ENCODE data around the gene ATP2B3. TPM values are rescaled to one million over a fixed set of nuclear protein-coding genes. Genes with fewer than 3 reads are reported as not detected.

The ATP2B3 gene
- total RNA-seq: not detected in 2 replicates

DNA sequence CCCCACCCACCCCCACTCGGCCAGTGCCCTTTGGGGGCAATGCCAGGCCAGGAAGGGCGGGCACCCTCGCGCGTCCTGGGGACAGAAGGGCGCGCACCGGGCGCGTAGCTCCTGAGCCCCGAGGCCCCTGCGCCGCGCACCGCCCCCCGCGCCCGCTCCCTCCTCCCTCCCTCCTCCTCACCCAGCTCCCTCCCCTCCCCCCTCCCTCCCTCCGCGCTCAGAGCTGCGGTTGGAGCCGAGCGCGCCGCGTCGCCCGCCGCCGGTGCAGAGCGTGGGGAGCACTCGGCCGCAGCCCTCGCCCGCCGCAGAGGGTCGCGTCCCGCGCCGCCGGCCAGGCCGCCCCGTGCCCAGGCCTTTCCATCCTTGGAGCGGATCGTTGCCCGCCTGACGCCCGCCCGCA is at the start of gene ATP2B3:
ATP2B3 (plus strand) TSS at position 220 of the 400 bp plus-strand sequence. CDS start 18,606 bp downstream, outside the sequence.

DNA sequence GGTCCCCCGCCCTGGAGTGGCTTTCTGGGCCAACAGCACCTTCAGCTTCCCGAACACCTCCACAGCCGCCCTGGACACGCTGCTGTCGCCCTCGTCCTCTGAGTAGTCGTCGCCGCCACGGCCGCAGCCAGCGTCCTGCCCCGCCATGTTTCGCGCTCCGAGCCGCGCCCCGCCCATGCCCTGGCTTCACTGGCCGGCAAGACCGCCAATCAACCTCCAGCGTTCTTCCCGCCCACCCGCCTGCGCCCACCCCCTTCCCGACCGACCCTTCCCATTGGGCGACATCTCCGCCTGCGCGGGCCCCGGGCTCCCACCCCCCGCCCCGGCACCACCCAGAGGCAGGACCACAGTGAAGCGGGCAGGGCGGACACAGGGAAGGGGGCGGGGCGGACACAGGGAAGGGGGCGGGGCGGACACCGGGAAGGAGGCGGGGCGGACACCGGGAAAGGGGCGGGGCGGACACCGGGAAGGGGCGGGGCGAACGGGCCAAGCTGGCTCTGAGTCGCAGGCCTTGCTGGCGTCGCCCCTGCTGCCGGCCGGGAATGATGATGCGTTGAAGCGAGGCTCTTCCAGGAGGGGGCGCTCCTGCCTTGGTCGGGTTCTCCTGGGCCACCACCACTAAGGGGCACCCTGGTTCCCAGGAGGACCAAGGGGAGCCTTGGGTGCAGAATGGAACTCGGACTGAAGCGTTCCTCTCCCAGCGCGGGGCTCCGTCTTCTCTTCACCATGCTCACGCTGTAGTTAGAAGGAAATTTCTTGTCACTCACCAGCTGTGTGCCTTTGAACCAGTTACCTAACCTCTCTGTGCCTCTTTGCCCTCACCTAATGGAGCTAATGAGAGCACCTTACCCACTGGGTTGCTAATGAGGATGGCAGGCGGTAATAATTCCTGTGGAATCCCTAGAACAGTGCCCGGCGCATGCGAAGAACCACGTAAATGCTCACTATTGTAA is 46.8 kb upstream of the ATP2B3 start, which contains the start of gene HAUS7:
HAUS7 (minus strand) TSS at position 166 of the 953 bp plus-strand sequence; CDS start at position 147, 19 bp downstream.

DNA sequence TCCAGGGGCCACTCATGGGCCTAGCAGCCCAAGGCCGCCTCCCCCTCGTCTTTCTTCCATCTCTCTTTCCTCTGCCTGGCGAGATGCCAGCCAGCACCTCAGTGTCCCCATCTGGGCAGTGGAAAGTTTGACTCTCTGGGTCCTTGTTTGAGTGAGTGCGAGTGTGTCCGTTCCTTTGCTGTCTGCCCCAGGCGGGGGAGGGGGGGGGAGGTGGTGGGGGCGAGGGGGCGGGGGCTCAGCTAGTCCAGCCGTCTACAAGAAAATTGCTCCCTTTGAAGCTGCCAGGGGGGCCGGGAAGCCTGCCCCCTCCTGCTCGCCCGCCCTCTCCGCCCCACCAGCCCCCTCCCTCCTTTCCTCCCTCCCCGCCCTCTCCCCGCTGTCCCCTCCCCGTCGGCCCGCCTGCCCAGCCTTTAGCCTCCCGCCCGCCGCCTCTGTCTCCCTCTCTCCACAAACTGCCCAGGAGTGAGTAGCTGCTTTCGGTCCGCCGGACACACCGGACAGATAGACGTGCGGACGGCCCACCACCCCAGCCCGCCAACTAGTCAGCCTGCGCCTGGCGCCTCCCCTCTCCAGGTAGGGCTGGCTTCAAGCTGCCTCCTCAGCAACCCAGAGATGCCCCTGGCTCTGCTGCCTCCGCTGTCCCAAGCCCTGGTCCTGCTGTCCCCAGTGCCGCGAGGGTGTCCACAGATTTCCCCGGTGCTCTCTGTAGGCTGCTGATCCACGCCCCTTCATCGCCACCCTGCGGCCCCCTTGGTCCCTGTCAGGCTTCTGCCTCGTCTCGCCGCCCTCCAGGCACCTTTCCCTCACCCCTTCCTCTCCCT is 22.7 kb upstream of the ATP2B3 start, which contains the start of gene BGN:
BGN (plus strand) TSS at position 440 of the 821 bp plus-strand sequence. CDS start 9,652 bp downstream, outside the sequence.

GRCh38 chrX:153598541-153599191 is 81.2 kb downstream of the ATP2B3 start, which contains the start of gene CCNQ:
TSS of gene CCNQ (minus strand) at chrX:153599139. CDS start at chrX:153599073, 66 bp downstream.

Other genes with a start within 250 kb of the ATP2B3 start
- not detected in 2 replicates for gene PNMA6F, start 195.9 kb upstream of the ATP2B3 start, total RNA-seq
- gene ZNF275, start 183.5 kb upstream of the ATP2B3 start, total RNA-seq: 3.9 and 4.4 TPM in 2 replicates
- not detected in 2 replicates for gene PNMA6E, start 116.3 kb upstream of the ATP2B3 start, total RNA-seq
- under 0.01 TPM in 2 replicates for gene ZFP92, start 106.2 kb upstream of the ATP2B3 start, total RNA-seq
- gene TREX2, start 71.6 kb upstream of the ATP2B3 start, total RNA-seq: 1.3 and 2.0 TPM in 2 replicates
- 6.9 and 12.3 TPM in 2 replicates for gene HAUS7, start 47.1 kb upstream of the ATP2B3 start, total RNA-seq
- gene BGN, start 22.7 kb upstream of the ATP2B3 start, total RNA-seq: 2.4 and 5.3 TPM in 2 replicates
- gene CCNQ, start 81.5 kb downstream of the ATP2B3 start, total RNA-seq: 20.7 and 31.1 TPM in 2 replicates
- gene DUSP9, start 129.6 kb downstream of the ATP2B3 start, total RNA-seq: not detected in 2 replicates
- gene PNCK, start 156.2 kb downstream of the ATP2B3 start, total RNA-seq: 0.17 and 0.32 TPM in 2 replicates
- 7.8 and 11.5 TPM in 2 replicates for gene SLC6A8, start 170.3 kb downstream of the ATP2B3 start, total RNA-seq
- gene BCAP31, start 206.7 kb downstream of the ATP2B3 start, total RNA-seq: 116 and 155 TPM in 2 replicates
- 11.7 and 13.8 TPM in 2 replicates for gene ABCD1, start 207.2 kb downstream of the ATP2B3 start, total RNA-seq
- gene PLXNB3, start 246.6 kb downstream of the ATP2B3 start, total RNA-seq: 0.77 and 0.95 TPM in 2 replicates

Data from bronchial smooth muscle cell (primary cell).